Activated CD4-positive, alpha-beta T cell treated with anti-CD3 and anti-CD28 coated beads, Interleukin-2, Interleukin-4, amounts not matched to agents 100 ng/mL and 50 ng/mL, durations not matched to agents 16 hours and 8 hours (primary cell): Measurements from ENCODE around the gene OR7G2.

Experiments
- DNase-seq: peaks from one replicate; pipeline ENCODE4 v3.0.0-alpha.2; 2020; ENCODE audit warnings: low spot score

OR7G2 gene

GRCh38 chr19:9107375-9107774 lies at the start of gene OR7G2:
Gene OR7G2 (minus strand): TSS chr19:9107475. CDS start chr19:9103243, 4,232 bp downstream.
- DNase-seq: no peak

- DNase-seq: no peak
Observed at GRCh38 chr19:9156304-9156703, 49.0 kb upstream of the OR7G2 start.

- DNase-seq: no peak
Observed at GRCh38 chr19:9155591-9155990, 48.3 kb upstream of the OR7G2 start.

- DNase-seq: no peak
Observed at GRCh38 chr19:9151367-9151766, 44.1 kb upstream of the OR7G2 start.

- DNase-seq: no peak
Observed at GRCh38 chr19:9150650-9151049, 43.4 kb upstream of the OR7G2 start.

- no peak for DNase-seq
Observed at GRCh38 chr19:9149997-9150396, 42.7 kb upstream of the OR7G2 start.

GRCh38 chr19:9148697-9149096 lies 41.4 kb upstream of the OR7G2 start:
- DNase-seq: no peak

GRCh38 chr19:9146882-9147281 lies 39.6 kb upstream of the OR7G2 start:
- DNase-seq: no peak

GRCh38 chr19:9144920-9145319 lies 37.6 kb upstream of the OR7G2 start:
- no peak for DNase-seq

- DNase-seq: peak; percentile 92
Observed at GRCh38 chr19:9140159-9140874, 33.0 kb upstream of the OR7G2 start, which contains the start of gene ZNF317. Gene ZNF317 (plus strand): TSS chr19:9140397. CDS start chr19:9156017, 15,620 bp downstream.

GRCh38 chr19:9139609-9140158 lies 32.4 kb upstream of the OR7G2 start:
- no peak for DNase-seq

- no peak for DNase-seq
Observed at GRCh38 chr19:9132422-9132821, 25.1 kb upstream of the OR7G2 start.

- no peak for DNase-seq
Observed at GRCh38 chr19:9130965-9131364, 23.7 kb upstream of the OR7G2 start.

- DNase-seq: no peak
Observed at GRCh38 chr19:9128171-9128570, 20.9 kb upstream of the OR7G2 start.

GRCh38 chr19:9126900-9127405 lies 19.7 kb upstream of the OR7G2 start, which contains the start of gene OR7G3:
Gene OR7G3 (minus strand): TSS chr19:9126950. CDS start chr19:9126950, 0 bp downstream.
- no peak for DNase-seq

- DNase-seq: no peak
Observed at GRCh38 chr19:9116547-9116946, 9.3 kb upstream of the OR7G2 start.

- DNase-seq: no peak
Observed at GRCh38 chr19:9115307-9115813, 8.1 kb upstream of the OR7G2 start, which contains the start of gene OR7G1. Gene OR7G1 (minus strand): TSS chr19:9115763. CDS start chr19:9115763, 0 bp downstream.

- DNase-seq: no peak
Observed at GRCh38 chr19:9109959-9110358, 2.7 kb upstream of the OR7G2 start.

- no peak for DNase-seq
Observed at GRCh38 chr19:9086761-9087160, 20.5 kb downstream of the OR7G2 start, which contains the start of gene OR1M1. Gene OR1M1 (plus strand): TSS chr19:9087061. CDS start chr19:9093245, 6,184 bp downstream.

- DNase-seq: no peak
Observed at GRCh38 chr19:9078651-9079050, 28.6 kb downstream of the OR7G2 start.

- no peak for DNase-seq
Observed at GRCh38 chr19:9076901-9077300, 30.4 kb downstream of the OR7G2 start.

GRCh38 chr19:9075064-9075949 lies 32.0 kb downstream of the OR7G2 start:
- DNase-seq: no peak
